GM12878 (cell line): Measurements from ENCODE around the gene LEPR. TPM values are rescaled to one million over a fixed set of nuclear protein-coding genes. Genes with fewer than 3 reads are reported as not detected.

Experiments used
- ATAC-seq: fragments of 200-7000 bp; cut with Tn5 transposase; 3 replicates; pipeline ENCODE4 v1.9.1; 2020; ENCODE audit warnings: mild to moderate bottlenecking, moderate library complexity
- BruUV-seq: library from RNA; stranded (reverse); fragments of 400-500 nt; replicated peaks from 2 replicates; lab custom pipeline; 2021; lab: Mats Ljungman, UMichigan
- CTCF ChIA-PET: fragments of 300-600 bp; sonication (Branson Sonifier 250); formaldehyde crosslinking; extraction: SDS; loops from one replicate; lab custom pipeline; 2021; ENCODE audit warnings: inconsistent platforms; lab: Yijun Ruan, JAX
- POLR2A ChIA-PET: fragments of 350-600 bp; formaldehyde crosslinking; extraction: SDS; loops from one replicate; lab custom pipeline; 2021; ENCODE audit warnings: inconsistent platforms; lab: Charles Lee
- RAD21 ChIA-PET: fragments of 300-600 bp; sonication (Branson Sonifier 250); formaldehyde crosslinking; loops from one replicate; lab custom pipeline; 2023; ENCODE audit warnings: antibody characterized with exemption; ENCODE audit not compliant: unreplicated experiment; lab: Charles Lee
- SMC1A ChIA-PET: fragments of 300-600 bp; sonication (Branson Sonifier 250); formaldehyde crosslinking; loops from one replicate; lab custom pipeline; 2023; ENCODE audit not compliant: unreplicated experiment, uncharacterized antibody; lab: Charles Lee
- DNase-seq: peaks from one replicate; pipeline ENCODE4 v3.0.0-alpha.2; 2011; ENCODE audit warnings: low read depth, low spot score
- FAIRE-seq: peaks from 3 replicates; lab custom pipeline; 2011; peaks lifted over from hg19 to GRCh38; lab: Jason Lieb, UNC
- H2AFZ ChIP-seq: 2 replicates; pipeline ENCODE4 v1.6.0; 2011; ENCODE audit warnings: low read depth, low read length, control low read depth; ENCODE audit not compliant: control insufficient read depth
- H3K27ac ChIP-seq: 2 replicates; pipeline ENCODE4 v1.5.1; 2011; ENCODE audit warnings: control low read depth; ENCODE audit not compliant: control insufficient read depth, insufficient read depth
- H3K27me3 ChIP-seq, 2 experiments: replicated peaks in 1 of 2; 2 replicates each; pipeline versions ENCODE4 v1.6.0 to v1.6.1; 2011; ENCODE audit warnings: low read length in 1 of 2; ENCODE audit not compliant: control insufficient read depth in 2 of 2, insufficient read depth in 2 of 2
- H3K36me3 ChIP-seq, 2 experiments: 2 replicates each; pipeline ENCODE4 v1.5.1; 2011; ENCODE audit warnings: low read length in 1 of 2; ENCODE audit not compliant: control insufficient read depth in 2 of 2, insufficient read depth in 2 of 2
- H3K4me1 ChIP-seq: 2 replicates; pipeline ENCODE4 v1.6.1; 2011; ENCODE audit warnings: mild to moderate bottlenecking, low read length, moderate library complexity, mixed read lengths; ENCODE audit not compliant: control insufficient read depth, insufficient read depth
- H3K4me2 ChIP-seq: 2 replicates; pipeline ENCODE4 v1.6.0; 2011; ENCODE audit warnings: control low read depth; ENCODE audit not compliant: control insufficient read depth, insufficient read depth
- H3K4me3 ChIP-seq: fragments of 200-600 bp; sonication (generic); 2 replicates; pipeline ENCODE4 v1.5.1; 2016
- H3K79me2 ChIP-seq: 2 replicates; pipeline ENCODE4 v1.6.0; 2011; ENCODE audit warnings: low read length; ENCODE audit not compliant: control insufficient read depth, insufficient read depth
- H3K9ac ChIP-seq: 2 replicates; pipeline ENCODE4 v1.8.0; 2011; ENCODE audit warnings: low read length, control low read depth, mixed read lengths; ENCODE audit not compliant: control insufficient read depth, insufficient read depth
- H3K9me3 ChIP-seq: replicated peaks from 3 replicates; pipeline ENCODE4 v1.5.1; 2011; ENCODE audit warnings: mild to moderate bottlenecking, low read length; ENCODE audit not compliant: control insufficient read depth, insufficient read depth
- H4K20me1 ChIP-seq: 2 replicates; pipeline ENCODE4 v1.6.0; 2011; ENCODE audit not compliant: control insufficient read depth, insufficient read depth
- CHD1 ChIP-seq: IDR thresholded peaks from 2 replicates; pipeline ENCODE4 v1.6.1; 2012; ENCODE audit warnings: low read depth, low read length, improper control_type of control experiment
- CHD4 ChIP-seq: fragments of 200-600 bp; sonication (generic); IDR thresholded peaks from 2 replicates; pipeline ENCODE4 v1.6.1; 2016; ENCODE audit warnings: mild to moderate bottlenecking
- EP300 ChIP-seq, 2 experiments: fragments of 150-350 bp in 1 of 2; IDR thresholded peaks; 2 replicates each; pipeline ENCODE4 v1.6.1; 2011 to 2012; ENCODE audit warnings: low read depth in 2 of 2, low read length in 2 of 2, borderline replicate concordance in 1 of 2, improper control_type of control experiment in 1 of 2, inconsistent platforms in 1 of 2; ENCODE audit not compliant: control insufficient read depth in 1 of 2
- ETV6 ChIP-seq, 2 experiments: fragments of 450-650 bp in 1 of 2; IDR thresholded peaks in 1 of 2; conservative IDR thresholded peaks in 1 of 2; 2 replicates each; pipeline ENCODE4 v1.6.1; 2014; ENCODE audit warnings: antibody characterized with exemption in 1 of 2, borderline replicate concordance in 1 of 2, low read depth in 1 of 2, mild to moderate bottlenecking in 1 of 2, moderate library complexity in 1 of 2
- GABPA ChIP-seq: IDR thresholded peaks from 2 replicates; pipeline ENCODE4 v1.6.1; 2014; ENCODE audit warnings: antibody characterized with exemption, low read depth, mild to moderate bottlenecking, inconsistent platforms
- MTA3 ChIP-seq: IDR thresholded peaks from 2 replicates; pipeline ENCODE4 v1.6.1; 2012; ENCODE audit warnings: low read length, inconsistent platforms, borderline replicate concordance
- RAD21 ChIP-seq: IDR thresholded peaks from 2 replicates; pipeline ENCODE4 v1.6.1; 2011; ENCODE audit warnings: mild to moderate bottlenecking, low read depth, low read length, moderate library complexity; ENCODE audit not compliant: insufficient read depth
- RCOR1 ChIP-seq: conservative IDR thresholded peaks from 2 replicates; pipeline ENCODE4 v1.6.1; 2012; ENCODE audit warnings: low read depth, low read length, improper control_type of control experiment
- SREBF1 ChIP-seq: IDR thresholded peaks from 2 replicates; pipeline ENCODE4 v1.6.1; 2012; ENCODE audit warnings: mild to moderate bottlenecking, low read length
- YBX1 ChIP-seq: fragments of 450-650 bp; IDR thresholded peaks from 2 replicates; pipeline ENCODE4 v1.6.1; 2016; ENCODE audit warnings: antibody characterized with exemption
- WGBS: methylation state at CpG from one replicate; pipeline ENCODE4 v1.1.6; 2016; ENCODE audit warnings: low lambda C conversion rate; ENCODE audit not compliant: insufficient replicate concordance, insufficient coverage; ENCODE audit errors: missing lambda C conversion rate; 5-methylcytosine and 5-hydroxymethylcytosine counted together
- in situ Hi-C: fragments of 300-500 bp; cut with MboI; formaldehyde crosslinking; loops from 9 replicates; pipeline ENCODE4 v1.14.3; 2018; ENCODE audit warnings: mixed read lengths
- intact Hi-C: fragments of 100-400 bp; cut with micrococcal nuclease; formaldehyde crosslinking; loops from one replicate; pipeline ENCODE4 v1.14.2; 2022; ENCODE audit not compliant: unreplicated experiment
- polyA plus RNA-seq, 11 experiments: library from polyadenylated mRNA; depleted of rRNA in 4 of 11; unstranded in 6 of 11; stranded (reverse) in 5 of 11; fragments of >200 nt; fragmentation: Nextera tagmentation in 4 of 11; fragmentation: Illumina TruSeq in 1 of 11; extraction: Ambion mirVana in 4 of 11; extraction: Trizol in 1 of 11; gene quantifications; 1 replicate in 1 of 11; 2 replicates in 10 of 11; pipeline versions ENCODE4 v1.2.1 to v1.2.3, GENCODE V29; 2011 to 2016; ENCODE audit warnings: inconsistent platforms in 2 of 11, missing spikeins in 2 of 11, low read depth in 1 of 11
- total RNA-seq, 4 experiments: library from RNA; depleted of rRNA in 3 of 4; stranded (reverse); fragments of >200 nt in 3 of 4; fragmentation: Illumina TruSeq in 1 of 4; extraction: Trizol in 1 of 4; gene quantifications; 2 replicates each; pipeline versions ENCODE4 v1.2.1 to v1.2.3, GENCODE V29; 2013 to 2021
- TF ChIP-seq, protein P1 (sequence below): IDR thresholded peaks from 2 replicates; pipeline ENCODE4 v1.6.1; 2012; ENCODE audit warnings: improper control_type of control experiment, low read depth, low read length; ENCODE audit not compliant: insufficient replicate concordance
- TF ChIP-seq, protein P2 (sequence below): IDR thresholded peaks from 2 replicates; pipeline ENCODE4 v1.6.1; 2012; ENCODE audit warnings: mild to moderate bottlenecking, low read depth, low read length
- TF ChIP-seq, protein P3 (sequence below): fragments of 450-650 bp; IDR thresholded peaks from 2 replicates; pipeline ENCODE4 v1.6.1; 2017; ENCODE audit warnings: antibody characterized with exemption, mild to moderate bottlenecking, moderate library complexity

The LEPR gene
- total and polyA plus RNA-seq, 10 of the 15 experiments (the other 5 are each of a cell fraction or from before 2014, with no cell fraction given): 0.49 to 3.7 (median 1.2) TPM

DNA sequence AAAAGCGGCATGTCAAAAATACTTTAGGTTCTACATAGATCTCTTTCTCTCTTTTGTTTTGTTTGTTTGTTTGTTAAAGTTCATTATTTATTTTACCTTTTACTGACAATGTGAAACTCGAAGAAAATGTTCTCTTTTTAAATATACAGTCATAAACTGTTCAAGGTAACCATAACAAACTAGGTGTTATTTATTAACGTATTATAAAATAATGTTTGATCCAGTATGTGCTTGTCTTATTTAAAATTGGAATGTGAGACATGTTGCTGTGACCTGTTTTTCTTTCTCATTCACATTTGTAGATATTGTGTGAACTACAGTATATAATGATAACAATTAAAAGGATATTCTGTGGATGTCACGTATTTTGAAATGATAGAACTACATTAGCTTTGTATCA lies 5.9 kb upstream of the LEPR start:
- Histone ChIP-seq H3K9ac (no peak overlapping the region), H3K36me3 (no peaks in the 10 kb centered on the region), H3K4me1 (peaks cover 6% of the 10 kb centered on the region), H3K4me2 (no peak overlapping the region), H2AFZ (no peak overlapping the region), H3K9me3 (no peaks in the 10 kb centered on the region), H4K20me1 (no peaks in the 10 kb centered on the region), H3K27ac (no peak overlapping the region), H3K79me2 (no peaks in the 10 kb centered on the region), H3K27me3 (no peaks in the 10 kb centered on the region), H3K4me3 (no peak overlapping the region)
- CTCF ChIA-PET: interaction anchor here (0.7 kb wide), 1 partner anchor 1791 kb away, joined by 3 read pairs; no protein-coding TSS in a partner anchor
- ATAC-seq: no peak
- RAD21 ChIA-PET: no interaction called here
- DNase-seq: no peak
- SMC1A ChIA-PET: no interaction called here
- POLR2A ChIA-PET: interaction anchor here (0.6 to 0.7 kb wide), 2 partner anchors 53 to 225 kb away, joined by 4 to 7 read pairs; no protein-coding TSS in a partner anchor
- intact Hi-C loops: no loop called here
- no peak for FAIRE-seq
- WGBS: 74% methylated on average over 4 of the region's 4 CpGs
- in situ Hi-C loops: no loop called here
- BruUV-seq: no TSS peak
- TF ChIP-seq YBX1: no peak
- TF ChIP-seq GABPA: no peak
- TF ChIP-seq CHD4: no peak
- TF ChIP-seq, protein P1, sequence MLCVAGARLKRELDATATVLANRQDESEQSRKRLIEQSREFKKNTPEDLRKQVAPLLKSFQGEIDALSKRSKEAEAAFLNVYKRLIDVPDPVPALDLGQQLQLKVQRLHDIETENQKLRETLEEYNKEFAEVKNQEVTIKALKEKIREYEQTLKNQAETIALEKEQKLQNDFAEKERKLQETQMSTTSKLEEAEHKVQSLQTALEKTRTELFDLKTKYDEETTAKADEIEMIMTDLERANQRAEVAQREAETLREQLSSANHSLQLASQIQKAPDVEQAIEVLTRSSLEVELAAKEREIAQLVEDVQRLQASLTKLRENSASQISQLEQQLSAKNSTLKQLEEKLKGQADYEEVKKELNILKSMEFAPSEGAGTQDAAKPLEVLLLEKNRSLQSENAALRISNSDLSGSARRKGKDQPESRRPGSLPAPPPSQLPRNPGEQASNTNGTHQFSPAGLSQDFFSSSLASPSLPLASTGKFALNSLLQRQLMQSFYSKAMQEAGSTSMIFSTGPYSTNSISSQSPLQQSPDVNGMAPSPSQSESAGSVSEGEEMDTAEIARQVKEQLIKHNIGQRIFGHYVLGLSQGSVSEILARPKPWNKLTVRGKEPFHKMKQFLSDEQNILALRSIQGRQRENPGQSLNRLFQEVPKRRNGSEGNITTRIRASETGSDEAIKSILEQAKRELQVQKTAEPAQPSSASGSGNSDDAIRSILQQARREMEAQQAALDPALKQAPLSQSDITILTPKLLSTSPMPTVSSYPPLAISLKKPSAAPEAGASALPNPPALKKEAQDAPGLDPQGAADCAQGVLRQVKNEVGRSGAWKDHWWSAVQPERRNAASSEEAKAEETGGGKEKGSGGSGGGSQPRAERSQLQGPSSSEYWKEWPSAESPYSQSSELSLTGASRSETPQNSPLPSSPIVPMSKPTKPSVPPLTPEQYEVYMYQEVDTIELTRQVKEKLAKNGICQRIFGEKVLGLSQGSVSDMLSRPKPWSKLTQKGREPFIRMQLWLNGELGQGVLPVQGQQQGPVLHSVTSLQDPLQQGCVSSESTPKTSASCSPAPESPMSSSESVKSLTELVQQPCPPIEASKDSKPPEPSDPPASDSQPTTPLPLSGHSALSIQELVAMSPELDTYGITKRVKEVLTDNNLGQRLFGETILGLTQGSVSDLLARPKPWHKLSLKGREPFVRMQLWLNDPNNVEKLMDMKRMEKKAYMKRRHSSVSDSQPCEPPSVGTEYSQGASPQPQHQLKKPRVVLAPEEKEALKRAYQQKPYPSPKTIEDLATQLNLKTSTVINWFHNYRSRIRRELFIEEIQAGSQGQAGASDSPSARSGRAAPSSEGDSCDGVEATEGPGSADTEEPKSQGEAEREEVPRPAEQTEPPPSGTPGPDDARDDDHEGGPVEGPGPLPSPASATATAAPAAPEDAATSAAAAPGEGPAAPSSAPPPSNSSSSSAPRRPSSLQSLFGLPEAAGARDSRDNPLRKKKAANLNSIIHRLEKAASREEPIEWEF: no peak
- no peak for TF ChIP-seq EP300 (IDR thresholded peaks at IDR 0.05; ENCODE audit: borderline replicate concordance in 1 of 2, control insufficient read depth in 1 of 2, low read depth in 2 of 2, low read length in 2 of 2)
- no peak for TF ChIP-seq RCOR1
- TF ChIP-seq, protein P2, sequence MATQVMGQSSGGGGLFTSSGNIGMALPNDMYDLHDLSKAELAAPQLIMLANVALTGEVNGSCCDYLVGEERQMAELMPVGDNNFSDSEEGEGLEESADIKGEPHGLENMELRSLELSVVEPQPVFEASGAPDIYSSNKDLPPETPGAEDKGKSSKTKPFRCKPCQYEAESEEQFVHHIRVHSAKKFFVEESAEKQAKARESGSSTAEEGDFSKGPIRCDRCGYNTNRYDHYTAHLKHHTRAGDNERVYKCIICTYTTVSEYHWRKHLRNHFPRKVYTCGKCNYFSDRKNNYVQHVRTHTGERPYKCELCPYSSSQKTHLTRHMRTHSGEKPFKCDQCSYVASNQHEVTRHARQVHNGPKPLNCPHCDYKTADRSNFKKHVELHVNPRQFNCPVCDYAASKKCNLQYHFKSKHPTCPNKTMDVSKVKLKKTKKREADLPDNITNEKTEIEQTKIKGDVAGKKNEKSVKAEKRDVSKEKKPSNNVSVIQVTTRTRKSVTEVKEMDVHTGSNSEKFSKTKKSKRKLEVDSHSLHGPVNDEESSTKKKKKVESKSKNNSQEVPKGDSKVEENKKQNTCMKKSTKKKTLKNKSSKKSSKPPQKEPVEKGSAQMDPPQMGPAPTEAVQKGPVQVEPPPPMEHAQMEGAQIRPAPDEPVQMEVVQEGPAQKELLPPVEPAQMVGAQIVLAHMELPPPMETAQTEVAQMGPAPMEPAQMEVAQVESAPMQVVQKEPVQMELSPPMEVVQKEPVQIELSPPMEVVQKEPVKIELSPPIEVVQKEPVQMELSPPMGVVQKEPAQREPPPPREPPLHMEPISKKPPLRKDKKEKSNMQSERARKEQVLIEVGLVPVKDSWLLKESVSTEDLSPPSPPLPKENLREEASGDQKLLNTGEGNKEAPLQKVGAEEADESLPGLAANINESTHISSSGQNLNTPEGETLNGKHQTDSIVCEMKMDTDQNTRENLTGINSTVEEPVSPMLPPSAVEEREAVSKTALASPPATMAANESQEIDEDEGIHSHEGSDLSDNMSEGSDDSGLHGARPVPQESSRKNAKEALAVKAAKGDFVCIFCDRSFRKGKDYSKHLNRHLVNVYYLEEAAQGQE: no peak
- TF ChIP-seq ETV6 (conservative IDR thresholded peaks at IDR 0.05 in 1 of 2, IDR thresholded peaks at IDR 0.05 in 1 of 2; ENCODE audit: borderline replicate concordance in 1 of 2, low read depth in 1 of 2): no peak
- no peak for TF ChIP-seq MTA3
- no peak for TF ChIP-seq CHD1
- TF ChIP-seq, protein P3, sequence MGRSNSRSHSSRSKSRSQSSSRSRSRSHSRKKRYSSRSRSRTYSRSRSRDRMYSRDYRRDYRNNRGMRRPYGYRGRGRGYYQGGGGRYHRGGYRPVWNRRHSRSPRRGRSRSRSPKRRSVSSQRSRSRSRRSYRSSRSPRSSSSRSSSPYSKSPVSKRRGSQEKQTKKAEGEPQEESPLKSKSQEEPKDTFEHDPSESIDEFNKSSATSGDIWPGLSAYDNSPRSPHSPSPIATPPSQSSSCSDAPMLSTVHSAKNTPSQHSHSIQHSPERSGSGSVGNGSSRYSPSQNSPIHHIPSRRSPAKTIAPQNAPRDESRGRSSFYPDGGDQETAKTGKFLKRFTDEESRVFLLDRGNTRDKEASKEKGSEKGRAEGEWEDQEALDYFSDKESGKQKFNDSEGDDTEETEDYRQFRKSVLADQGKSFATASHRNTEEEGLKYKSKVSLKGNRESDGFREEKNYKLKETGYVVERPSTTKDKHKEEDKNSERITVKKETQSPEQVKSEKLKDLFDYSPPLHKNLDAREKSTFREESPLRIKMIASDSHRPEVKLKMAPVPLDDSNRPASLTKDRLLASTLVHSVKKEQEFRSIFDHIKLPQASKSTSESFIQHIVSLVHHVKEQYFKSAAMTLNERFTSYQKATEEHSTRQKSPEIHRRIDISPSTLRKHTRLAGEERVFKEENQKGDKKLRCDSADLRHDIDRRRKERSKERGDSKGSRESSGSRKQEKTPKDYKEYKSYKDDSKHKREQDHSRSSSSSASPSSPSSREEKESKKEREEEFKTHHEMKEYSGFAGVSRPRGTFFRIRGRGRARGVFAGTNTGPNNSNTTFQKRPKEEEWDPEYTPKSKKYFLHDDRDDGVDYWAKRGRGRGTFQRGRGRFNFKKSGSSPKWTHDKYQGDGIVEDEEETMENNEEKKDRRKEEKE: no peak
- TF ChIP-seq RAD21: no peak
- no peak for TF ChIP-seq SREBF1
